Loucy (cell line): ENCODE data around the gene SNTB2.

ENCODE experiments used
- EZH2phosphoT487 ChIP-seq: fragments of 200-600 bp; IDR thresholded peaks from 2 replicates; pipeline ENCODE4 v1.6.1; 2018; ENCODE audit warnings: antibody characterized with exemption, mild to moderate bottlenecking, moderate library complexity, borderline replicate concordance
- TF ChIP-seq, protein P1 (sequence below): fragments of 200-600 bp; sonication (generic); conservative IDR thresholded peaks from 2 replicates; pipeline ENCODE4 v1.5.1; 2014; ENCODE audit warnings: mild to moderate bottlenecking, antibody characterized with exemption, low read length

DNA sequence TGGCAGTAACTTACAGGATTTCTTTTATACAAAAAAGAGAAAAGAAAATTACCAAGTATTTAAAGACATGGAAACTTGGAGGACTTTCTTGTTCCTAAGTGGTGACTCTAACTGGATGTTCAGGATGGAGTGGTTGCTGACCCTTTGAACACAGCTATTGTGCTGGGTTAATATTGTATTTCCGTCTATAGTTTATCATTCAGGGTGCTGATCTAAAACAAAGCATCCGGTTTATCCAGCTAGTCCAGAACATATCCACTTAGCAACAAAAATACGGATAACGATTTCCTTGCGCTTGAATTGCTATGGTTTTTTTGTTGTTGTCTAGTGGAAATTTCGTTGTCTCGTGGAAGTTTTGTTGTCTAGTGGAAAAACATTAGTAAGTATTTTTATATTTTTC, 38.2 kb downstream of the SNTB2 start:
- TF ChIP-seq, protein P1, sequence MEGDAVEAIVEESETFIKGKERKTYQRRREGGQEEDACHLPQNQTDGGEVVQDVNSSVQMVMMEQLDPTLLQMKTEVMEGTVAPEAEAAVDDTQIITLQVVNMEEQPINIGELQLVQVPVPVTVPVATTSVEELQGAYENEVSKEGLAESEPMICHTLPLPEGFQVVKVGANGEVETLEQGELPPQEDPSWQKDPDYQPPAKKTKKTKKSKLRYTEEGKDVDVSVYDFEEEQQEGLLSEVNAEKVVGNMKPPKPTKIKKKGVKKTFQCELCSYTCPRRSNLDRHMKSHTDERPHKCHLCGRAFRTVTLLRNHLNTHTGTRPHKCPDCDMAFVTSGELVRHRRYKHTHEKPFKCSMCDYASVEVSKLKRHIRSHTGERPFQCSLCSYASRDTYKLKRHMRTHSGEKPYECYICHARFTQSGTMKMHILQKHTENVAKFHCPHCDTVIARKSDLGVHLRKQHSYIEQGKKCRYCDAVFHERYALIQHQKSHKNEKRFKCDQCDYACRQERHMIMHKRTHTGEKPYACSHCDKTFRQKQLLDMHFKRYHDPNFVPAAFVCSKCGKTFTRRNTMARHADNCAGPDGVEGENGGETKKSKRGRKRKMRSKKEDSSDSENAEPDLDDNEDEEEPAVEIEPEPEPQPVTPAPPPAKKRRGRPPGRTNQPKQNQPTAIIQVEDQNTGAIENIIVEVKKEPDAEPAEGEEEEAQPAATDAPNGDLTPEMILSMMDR: no peak
- TF ChIP-seq EZH2phosphoT487: no peak
